Neuronal stem cell (in vitro differentiated cells): ENCODE data around the gene PPP1R1B.
A peak's percentile ranks its signal among the peaks of the same experiment; 100 is the strongest.

ENCODE experiments used
- DNase-seq: peaks from one replicate; pipeline ENCODE4 v3.0.0-alpha.2; 2013; ENCODE audit warnings: low spot score
- H2AFZ ChIP-seq: one replicate; pipeline ENCODE4 v1.6.1; 2013; ENCODE audit warnings: mild to moderate bottlenecking, low read length, inconsistent platforms
- H2AK5ac ChIP-seq: 2 replicates; pipeline ENCODE4 v1.6.1; 2013; ENCODE audit warnings: low read depth, mild to moderate bottlenecking, inconsistent platforms, low read length, moderate library complexity, mixed read lengths
- H2BK120ac ChIP-seq: 2 replicates; pipeline ENCODE4 v1.6.1; 2013; ENCODE audit warnings: low read depth, mild to moderate bottlenecking, inconsistent platforms, low read length, moderate library complexity, mixed read lengths
- H2BK12ac ChIP-seq: one replicate; pipeline ENCODE4 v1.6.1; 2013; ENCODE audit warnings: low read length, inconsistent platforms
- H2BK15ac ChIP-seq: 2 replicates; pipeline ENCODE4 v1.6.1; 2013; ENCODE audit warnings: mild to moderate bottlenecking, low read length, inconsistent platforms, mixed read lengths
- H2BK5ac ChIP-seq: one replicate; pipeline ENCODE4 v1.6.1; 2013; ENCODE audit warnings: inconsistent platforms, mild to moderate bottlenecking, low read length, moderate library complexity
- H3K14ac ChIP-seq: one replicate; pipeline ENCODE4 v1.6.1; 2013; ENCODE audit warnings: low read length, inconsistent platforms
- H3K18ac ChIP-seq: 2 replicates; pipeline ENCODE4 v1.6.1; 2013; ENCODE audit warnings: low read length, inconsistent platforms
- H3K23ac ChIP-seq: 2 replicates; pipeline ENCODE4 v1.6.1; 2013; ENCODE audit warnings: low read depth, mild to moderate bottlenecking, mixed read lengths, low read length, inconsistent platforms; ENCODE audit not compliant: poor library complexity
- H3K27ac ChIP-seq: replicated peaks from 3 replicates; pipeline ENCODE4 v1.5.1; 2013; ENCODE audit warnings: low read length, inconsistent platforms
- H3K27me3 ChIP-seq, 3 experiments: 2 replicates each; pipeline ENCODE4 v1.6.1; 2013; ENCODE audit warnings: low read length in 3 of 3, mild to moderate bottlenecking in 2 of 3, inconsistent platforms in 1 of 3, low read depth in 1 of 3, mixed read lengths in 1 of 3, moderate library complexity in 1 of 3; ENCODE audit not compliant: control insufficient read depth in 3 of 3, insufficient read depth in 3 of 3
- H3K36me3 ChIP-seq, 2 donors: replicated peaks in 1 of 2; 2 replicates each; pipeline ENCODE4 v1.6.1; 2013; ENCODE audit warnings: low read length in 2 of 2; ENCODE audit not compliant: control insufficient read depth in 2 of 2, insufficient read depth in 2 of 2
- H3K4ac ChIP-seq: 2 replicates; pipeline ENCODE4 v1.6.1; 2013; ENCODE audit warnings: inconsistent platforms, mild to moderate bottlenecking, low read length, moderate library complexity
- H3K4me1 ChIP-seq, 2 donors: 1 replicate in 1 of 2; 2 replicates in 1 of 2; pipeline ENCODE4 v1.6.1; 2013; ENCODE audit warnings: low read length in 2 of 2, low read depth in 1 of 2; ENCODE audit not compliant: control insufficient read depth in 2 of 2, insufficient read depth in 1 of 2
- H3K4me2 ChIP-seq: one replicate; pipeline ENCODE4 v1.6.1; 2013; ENCODE audit warnings: mild to moderate bottlenecking, low read length, inconsistent platforms; ENCODE audit not compliant: insufficient read depth, poor library complexity, severe bottlenecking
- H3K4me3 ChIP-seq, 2 donors: 2 replicates each; pipeline ENCODE4 v1.5.1; 2013; ENCODE audit warnings: low read length in 2 of 2, mild to moderate bottlenecking in 2 of 2, inconsistent platforms in 1 of 2, moderate library complexity in 1 of 2
- H3K79me1 ChIP-seq: one replicate; pipeline ENCODE4 v1.6.1; 2013; ENCODE audit warnings: low read depth, mild to moderate bottlenecking, inconsistent platforms, low read length, moderate library complexity
- H3K9ac ChIP-seq: one replicate; pipeline ENCODE4 v1.6.1; 2013; ENCODE audit warnings: mild to moderate bottlenecking, low read depth, low read length, inconsistent platforms; ENCODE audit not compliant: poor library complexity
- H3K9me3 ChIP-seq, 2 donors: replicated peaks in 1 of 2; 2 replicates each; pipeline versions ENCODE3 to v1.6.1; 2013; ENCODE audit warnings: low read length in 2 of 2, mild to moderate bottlenecking in 2 of 2, inconsistent platforms in 1 of 2, low read depth in 1 of 2, mixed read lengths in 1 of 2, moderate library complexity in 1 of 2; ENCODE audit not compliant: control insufficient read depth in 2 of 2, insufficient read depth in 1 of 2
- H4K8ac ChIP-seq: one replicate; pipeline ENCODE4 v1.6.1; 2013; ENCODE audit warnings: low read depth, mild to moderate bottlenecking, inconsistent platforms, low read length, moderate library complexity
- H4K91ac ChIP-seq: one replicate; pipeline ENCODE4 v1.6.1; 2013; ENCODE audit warnings: low read length, low read depth, mild to moderate bottlenecking, inconsistent platforms; ENCODE audit not compliant: poor library complexity
- WGBS, 2 donors: extraction: QIAGEN DNeasy Blood & Tissue Kit; methylation state at CpG; one replicate each; pipeline ENCODE4 v1.1.7; 2013; ENCODE audit warnings: missing lambda C conversion rate in 2 of 2, mixed read lengths in 1 of 2; ENCODE audit not compliant: insufficient read length in 2 of 2, insufficient replicate concordance in 1 of 2; ENCODE audit errors: extremely low coverage in 2 of 2; 5-methylcytosine and 5-hydroxymethylcytosine counted together

Gene PPP1R1B

GRCh38 chr17:39627712-39628516, 1.2 kb downstream of the PPP1R1B start:
- Histone ChIP-seq H3K4ac (no peak overlapping the region), H4K91ac (no peak overlapping the region), H4K8ac (no peak overlapping the region), H3K4me3 (peak overlapping the region in 1 of 2 donors; percentile 16), H2AK5ac (no peak overlapping the region), H3K27ac (no peak overlapping the region), H2BK5ac (no peak overlapping the region), H3K4me2 (peak overlapping the region; percentile 89), H2AFZ (peak overlapping the region; percentile 84), H2BK15ac (no peak overlapping the region), H3K4me1 (peaks cover 9 to 12% of the 10 kb centered on the region in 2 donors), H3K18ac (peak overlapping the region; percentile 35), H3K23ac (no peak overlapping the region), H3K36me3 (no peaks in the 10 kb centered on the region), H3K27me3 (peaks cover 2 to 82% (median 41%) of the 10 kb centered on the region in 3 experiments), H3K9me3 (no peaks in the 10 kb centered on the region), H2BK120ac (no peak overlapping the region), H3K79me1 (no peaks in the 10 kb centered on the region), H2BK12ac (no peak overlapping the region), H3K14ac (no peak overlapping the region), H3K9ac (no peak overlapping the region)
- WGBS, 2 donors = no CpG with 5 or more reads among the region's 16 CpGs
- DNase-seq = no peak

GRCh38 chr17:39628655-39629493, 2.1 kb downstream of the PPP1R1B start:
- Histone ChIP-seq H3K23ac (no peak overlapping the region), H3K4me2 (no peak overlapping the region), H3K18ac (peak overlapping the region; percentile 2), H3K27me3 (peaks cover 2 to 78% (median 41%) of the 10 kb centered on the region in 3 experiments), H3K9me3 (no peaks in the 10 kb centered on the region), H2AFZ (no peak overlapping the region), H2BK120ac (no peak overlapping the region), H3K9ac (no peak overlapping the region), H3K14ac (no peak overlapping the region), H4K91ac (no peak overlapping the region), H3K36me3 (no peaks in the 10 kb centered on the region), H2BK5ac (peak overlapping the region; percentile 35), H2AK5ac (peak overlapping the region; percentile 97), H3K79me1 (no peaks in the 10 kb centered on the region), H2BK15ac (peak overlapping the region; percentile 11), H2BK12ac (no peak overlapping the region), H3K4ac (no peak overlapping the region), H3K27ac (no peak overlapping the region), H3K4me3 (no peak overlapping the region), H4K8ac (no peak overlapping the region), H3K4me1 (peaks cover 9 to 12% of the 10 kb centered on the region in 2 donors)
- no CpG with 5 or more reads among the region's 10 CpGs for WGBS, 2 donors
- DNase-seq = no peak

GRCh38 chr17:39629494-39629880, 2.7 kb downstream of the PPP1R1B start:
- H2BK5ac ChIP-seq = peak overlapping the region; percentile 35
- H3K4me3 ChIP-seq = no peak overlapping the region
- H3K14ac ChIP-seq = no peak overlapping the region
- H3K4me1 ChIP-seq = peaks cover 9 to 12% of the 10 kb centered on the region in 2 donors
- H2BK12ac ChIP-seq = no peak overlapping the region
- no peak overlapping the region for H2BK120ac ChIP-seq
- H3K9ac ChIP-seq = peak overlapping the region; percentile 15
- H3K36me3 ChIP-seq = no peaks in the 10 kb centered on the region
- H3K27me3 ChIP-seq = peaks cover 2 to 73% (median 41%) of the 10 kb centered on the region in 3 experiments
- H3K4ac ChIP-seq = no peak overlapping the region
- H3K4me2 ChIP-seq = no peak overlapping the region
- H3K23ac ChIP-seq = no peak overlapping the region
- H2AFZ ChIP-seq = no peak overlapping the region
- no peaks in the 10 kb centered on the region for H3K9me3 ChIP-seq
- H3K79me1 ChIP-seq = no peaks in the 10 kb centered on the region
- peak overlapping the region; percentile 11 for H2BK15ac ChIP-seq
- H4K91ac ChIP-seq = no peak overlapping the region
- WGBS, 2 donors = no CpG with 5 or more reads among the region's 3 CpGs
- DNase-seq = no peak
- H2AK5ac ChIP-seq = peak overlapping the region; percentile 91
- H3K18ac ChIP-seq = peak overlapping the region; percentile 60
- H4K8ac ChIP-seq = peak overlapping the region; percentile 73
- H3K27ac ChIP-seq = no peak overlapping the region

GRCh38 chr17:39629898-39630297, 3.1 kb downstream of the PPP1R1B start:
- H3K9ac ChIP-seq = no peak overlapping the region
- no peak overlapping the region for H3K4ac ChIP-seq
- peak overlapping the region; percentile 11 for H2BK15ac ChIP-seq
- peak overlapping the region; percentile 73 for H4K8ac ChIP-seq
- no peak overlapping the region for H2BK120ac ChIP-seq
- peak overlapping the region; percentile 18 for H3K23ac ChIP-seq
- H3K18ac ChIP-seq = peak overlapping the region; percentile 60
- no peak overlapping the region for H4K91ac ChIP-seq
- H3K27ac ChIP-seq = no peak overlapping the region
- H3K14ac ChIP-seq = no peak overlapping the region
- DNase-seq = no peak
- H3K4me3 ChIP-seq = no peak overlapping the region
- no peak overlapping the region for H2BK12ac ChIP-seq
- H3K4me1 ChIP-seq = peaks cover 11 to 12% of the 10 kb centered on the region in 2 donors
- no peak overlapping the region for H2AFZ ChIP-seq
- H3K27me3 ChIP-seq = peaks cover 2 to 69% (median 37%) of the 10 kb centered on the region in 3 experiments
- no CpG with 5 or more reads among the region's 12 CpGs for WGBS, 2 donors
- no peaks in the 10 kb centered on the region for H3K36me3 ChIP-seq
- H2BK5ac ChIP-seq = peak overlapping the region; percentile 35
- peak overlapping the region; percentile 91 for H2AK5ac ChIP-seq
- no peak overlapping the region for H3K4me2 ChIP-seq
- no peaks in the 10 kb centered on the region for H3K79me1 ChIP-seq
- H3K9me3 ChIP-seq = no peaks in the 10 kb centered on the region
